GM23338 (cell line): Measurements from ENCODE around the gene INS. TPM values are rescaled to one million over a fixed set of nuclear protein-coding genes. Genes with fewer than 3 reads are reported as not detected.

ENCODE experiments used
- ATAC-seq: fragments of 200-7000 bp; cut with Tn5 transposase; 3 replicates; pipeline ENCODE4 v1.9.1; 2020
- DNase-seq: peaks from one replicate; pipeline ENCODE4 v3.0.0-alpha.2; 2015; ENCODE audit warnings: low spot score
- H2AFZ ChIP-seq: fragments of 200-600 bp; sonication (generic); 2 replicates; pipeline ENCODE4 v1.8.0; 2016; ENCODE audit warnings: antibody characterized with exemption, mild to moderate bottlenecking, moderate library complexity
- H3F3A ChIP-seq: fragments of 200-600 bp; sonication (generic); replicated peaks from 2 replicates; pipeline ENCODE4 v1.8.0; 2017; ENCODE audit warnings: antibody characterized with exemption, mixed run types, low read depth
- H3K27ac ChIP-seq: fragments of 200-600 bp; sonication (generic); 2 replicates; pipeline ENCODE4 v1.6.1; 2016; ENCODE audit warnings: low read depth
- H3K27me3 ChIP-seq: fragments of 200-600 bp; sonication (generic); 2 replicates; pipeline ENCODE4 v1.8.0; 2016; ENCODE audit warnings: mild to moderate bottlenecking, mixed run types, moderate library complexity; ENCODE audit not compliant: insufficient read depth
- H3K36me3 ChIP-seq: fragments of 200-600 bp; sonication (generic); 2 replicates; pipeline ENCODE4 v1.8.0; 2016; ENCODE audit warnings: mild to moderate bottlenecking; ENCODE audit not compliant: insufficient read depth
- H3K4me1 ChIP-seq: fragments of 200-600 bp; sonication (generic); 2 replicates; pipeline ENCODE4 v1.8.0; 2016; ENCODE audit warnings: mild to moderate bottlenecking, moderate library complexity; ENCODE audit not compliant: insufficient read depth
- H3K4me2 ChIP-seq: fragments of 200-600 bp; sonication (generic); 2 replicates; pipeline ENCODE4 v1.7.1; 2017; ENCODE audit warnings: mixed run types
- H3K4me3 ChIP-seq: fragments of 200-600 bp; sonication (generic); 2 replicates; pipeline ENCODE4 v1.6.1; 2016; ENCODE audit warnings: mixed run types
- H3K79me2 ChIP-seq: fragments of 200-600 bp; sonication (generic); replicated peaks from 2 replicates; pipeline ENCODE4 v1.8.0; 2017; ENCODE audit warnings: mild to moderate bottlenecking; ENCODE audit not compliant: insufficient read depth
- H3K9me2 ChIP-seq: fragments of 200-600 bp; sonication (generic); 2 replicates; pipeline ENCODE4 v1.8.0; 2017; ENCODE audit not compliant: insufficient read depth
- H4K20me1 ChIP-seq: fragments of 200-600 bp; sonication (generic); replicated peaks from 2 replicates; pipeline ENCODE4 v1.8.0; 2017; ENCODE audit warnings: mild to moderate bottlenecking; ENCODE audit not compliant: insufficient read depth
- H3K27ac Mint-ChIP-seq: 2 replicates; pipeline ENCODE4 v1.8.0; 2020; ENCODE audit warnings: inconsistent platforms, mild to moderate bottlenecking, moderate library complexity, mixed read lengths
- H3K27me3 Mint-ChIP-seq: 3 replicates; pipeline ENCODE4 v1.8.0; 2022; ENCODE audit warnings: low read depth, mild to moderate bottlenecking, moderate library complexity, mixed read lengths, inconsistent platforms; ENCODE audit not compliant: insufficient read depth, poor library complexity
- H3K36me3 Mint-ChIP-seq: 3 replicates; pipeline ENCODE4 v1.8.0; 2021; ENCODE audit warnings: low read depth, mild to moderate bottlenecking, inconsistent platforms, moderate library complexity, mixed read lengths
- H3K4me1 Mint-ChIP-seq: 3 replicates; pipeline ENCODE4 v1.8.0; 2020; ENCODE audit warnings: mild to moderate bottlenecking, inconsistent platforms, mixed read lengths
- H3K4me3 Mint-ChIP-seq: 3 replicates; pipeline ENCODE4 v1.8.0; 2021; ENCODE audit warnings: moderate library complexity, mild to moderate bottlenecking, inconsistent platforms, mixed read lengths
- H3K9me3 Mint-ChIP-seq: 3 replicates; pipeline ENCODE4 v1.8.0; 2020; ENCODE audit warnings: moderate library complexity, mild to moderate bottlenecking, inconsistent platforms, mixed read lengths
- CTCF ChIP-seq, 2 experiments: fragments of 200-600 bp in 1 of 2; sonication (generic) in 1 of 2; conservative IDR thresholded peaks; 2 replicates each; pipeline versions ENCODE4 v1.5.1 to v1.6.1; 2016 to 2017; ENCODE audit warnings: antibody characterized with exemption in 2 of 2, low read depth in 2 of 2, mild to moderate bottlenecking in 2 of 2, moderate library complexity in 1 of 2
- ETS1 ChIP-seq: IDR thresholded peaks from 2 replicates; pipeline ENCODE4 v1.6.1; 2016; ENCODE audit warnings: antibody characterized with exemption
- REST ChIP-seq: IDR thresholded peaks from one replicate; pipeline ENCODE4 v1.6.1; 2018; ENCODE audit warnings: antibody characterized with exemption; ENCODE audit not compliant: unreplicated experiment
- STAT1 ChIP-seq: IDR thresholded peaks from one replicate; pipeline ENCODE4 v1.6.1; 2016; ENCODE audit warnings: antibody characterized with exemption; ENCODE audit not compliant: unreplicated experiment
- ZNF462 ChIP-seq: fragments of 250-450 bp; sonication (Bioruptor Pico); IDR thresholded peaks from 2 replicates; pipeline ENCODE4 v1.5.0; 2020; ENCODE audit warnings: mild to moderate bottlenecking, moderate library complexity
- polyA plus RNA-seq: library from polyadenylated mRNA; unstranded; fragments of >200 nt; fragmentation: Nextera tagmentation; extraction: Ambion mirVana; gene quantifications from 2 replicates; pipeline ENCODE4 v1.2.1, GENCODE V29; 2016
- total RNA-seq: library from RNA; depleted of rRNA; stranded (reverse); fragments of >200 nt; shearing (Covaris generic); gene quantifications from 2 replicates; pipeline ENCODE4 v1.2.3, GENCODE V29; 2014

Gene INS
- total and polyA plus RNA-seq, 2 experiments from 2014 or later = not detected

- DNase-seq (no peak), ATAC-seq (no peak)
- Histone ChIP-seq H3K79me2 (no peaks in the 10 kb centered on the region), H2AFZ (no peak overlapping the region), H3K36me3 (no peaks in the 10 kb centered on the region), H3K27me3 (peaks cover 46% of the 10 kb centered on the region), H3K4me3 (no peak overlapping the region), H3K27ac (no peak overlapping the region), H3K4me1 (peaks cover 3% of the 10 kb centered on the region; the same call in 1 of the 2 replicates), H3K4me2 (no peak overlapping the region), H3F3A (no peaks in the 10 kb centered on the region), H4K20me1 (no peaks in the 10 kb centered on the region), H3K9me2 (no peaks in the 10 kb centered on the region)
- H3K36me3 Mint-ChIP-seq = no peaks in the 10 kb centered on the region
- peaks cover 61% of the 10 kb centered on the region for H3K27me3 Mint-ChIP-seq
- no peak overlapping the region for H3K27ac Mint-ChIP-seq
- peaks cover 9% of the 10 kb centered on the region; the same call in 2 of the 3 replicates for H3K4me1 Mint-ChIP-seq
- H3K9me3 Mint-ChIP-seq = no peaks in the 10 kb centered on the region
- TF ChIP-seq STAT1 (no peak), REST (no peak)
- no peak overlapping the region; the same call in 2 of the 3 replicates for H3K4me3 Mint-ChIP-seq
Measured at GRCh38 chr11:2135018-2135569, 25.9 kb downstream of the INS start.

- Mint-ChIP-seq H3K4me3 (no peak overlapping the region), H3K4me1 (peaks cover 9% of the 10 kb centered on the region; the same call in 2 of the 3 replicates), H3K9me3 (no peaks in the 10 kb centered on the region), H3K27ac (no peak overlapping the region), H3K27me3 (peaks cover 59% of the 10 kb centered on the region), H3K36me3 (no peaks in the 10 kb centered on the region)
- H3F3A ChIP-seq = no peaks in the 10 kb centered on the region
- H3K27me3 ChIP-seq = peaks cover 39% of the 10 kb centered on the region
- DNase-seq (no peak), ATAC-seq (no peak)
- no peak overlapping the region for H3K4me3 ChIP-seq
- no peaks in the 10 kb centered on the region for H3K36me3 ChIP-seq
- no peak overlapping the region for H3K4me2 ChIP-seq
- H3K9me2 ChIP-seq = no peaks in the 10 kb centered on the region
- no peaks in the 10 kb centered on the region for H4K20me1 ChIP-seq
- no peaks in the 10 kb centered on the region for H3K79me2 ChIP-seq
- H3K27ac ChIP-seq = no peak overlapping the region
- H2AFZ ChIP-seq = no peak overlapping the region
- H3K4me1 ChIP-seq = peaks cover 3% of the 10 kb centered on the region; the same call in 1 of the 2 replicates
- TF ChIP-seq STAT1 = no peak
- no peak for TF ChIP-seq CTCF (conservative IDR thresholded peaks at IDR 0.05; ENCODE audit: low read depth in 2 of 2)
- no peak for TF ChIP-seq ZNF462 (CRISPR knock-in tag)
- TF ChIP-seq ETS1 = no peak
Measured at GRCh38 chr11:2134022-2135010, 26.7 kb downstream of the INS start.
